Kidney tubule cell (primary cell): Measurements from ENCODE around the gene GJC1.

Source experiments
- DNase-seq: peaks from one replicate; pipeline ENCODE4 v3.0.0-alpha.2; 2018; ENCODE audit warnings: low spot score

The GJC1 gene

DNA sequence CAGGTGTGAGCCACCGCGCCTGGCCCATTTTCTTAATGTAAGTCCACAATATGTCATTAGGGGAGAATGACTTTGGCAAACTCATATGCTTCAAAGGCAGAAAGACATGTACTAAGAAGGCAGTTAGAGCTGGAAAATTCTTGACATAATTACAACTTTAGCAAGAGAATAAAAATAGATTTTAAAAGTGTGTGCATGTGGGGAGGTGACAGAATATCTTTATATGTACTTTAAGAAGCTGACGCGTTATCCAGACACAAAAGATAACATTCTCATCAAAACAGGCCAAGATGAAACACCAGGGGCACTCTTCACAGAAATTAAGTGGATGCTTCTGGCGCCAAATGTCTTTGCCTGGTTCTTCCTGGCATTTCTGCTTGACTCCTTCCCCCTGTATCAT lies 28.2 kb downstream of the GJC1 start:
- DNase-seq = no peak

DNA sequence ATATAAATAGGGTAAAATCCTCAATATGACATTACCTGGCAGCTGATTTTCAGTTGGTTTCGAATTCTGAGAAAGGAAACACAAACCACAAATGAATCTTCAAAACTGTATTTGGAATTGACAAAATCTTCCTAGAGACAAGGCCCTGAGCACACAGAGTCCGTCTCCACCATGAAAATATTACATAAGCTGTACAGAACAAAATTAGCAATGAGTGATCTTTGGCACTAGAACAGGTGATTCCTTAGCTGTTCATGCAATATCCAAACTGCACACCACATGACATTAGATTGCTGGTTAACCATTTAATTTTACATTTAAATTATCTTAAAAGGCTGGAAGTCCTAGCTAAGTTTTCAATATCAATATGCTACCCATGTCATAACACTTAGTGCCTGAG lies 31.7 kb downstream of the GJC1 start:
- DNase-seq = no peak

GRCh38 chr17:44797802-44798201 lies 32.3 kb downstream of the GJC1 start:
- DNase-seq = no peak

DNA sequence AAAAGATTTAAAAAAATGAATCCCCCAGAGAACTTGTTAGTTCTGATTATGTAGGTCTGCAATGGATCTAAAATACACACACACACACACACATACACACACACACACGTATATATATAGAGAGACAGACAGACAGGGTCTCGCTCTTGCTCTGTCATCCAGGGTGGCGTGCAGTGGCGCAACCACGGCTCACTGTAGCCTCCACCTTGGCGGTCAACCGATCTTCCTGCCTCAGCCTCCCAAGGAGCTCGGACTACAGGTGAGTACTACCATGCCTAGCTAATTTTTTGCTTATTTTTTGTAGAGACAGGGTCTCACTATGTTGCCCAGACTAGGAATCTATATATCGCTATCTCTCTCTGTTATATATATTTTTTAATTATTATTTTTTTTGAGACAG lies 33.4 kb downstream of the GJC1 start:
- no peak for DNase-seq

DNA sequence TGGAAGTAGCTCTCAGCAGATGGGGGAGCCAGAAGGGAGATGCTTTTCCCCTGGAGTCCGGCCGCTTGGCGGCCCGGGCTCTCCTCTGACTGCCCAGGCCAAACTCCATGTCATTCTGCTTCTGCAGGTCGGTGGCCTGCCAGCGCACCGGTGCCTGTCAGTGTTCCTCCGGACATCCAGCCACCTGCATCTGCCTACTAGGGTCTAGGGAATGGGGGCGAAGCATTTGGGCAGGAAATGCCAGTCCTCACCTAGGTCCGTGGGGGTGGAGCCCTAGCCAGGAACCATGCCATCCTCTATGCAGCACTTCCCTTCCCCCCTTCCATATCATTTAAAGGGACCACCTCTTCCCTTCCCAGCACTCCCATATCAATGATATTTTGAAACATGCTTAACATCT lies 34.2 kb downstream of the GJC1 start:
- DNase-seq = no peak

- DNase-seq = no peak
Measured at GRCh38 chr17:44795421-44795820, 34.7 kb downstream of the GJC1 start.

GRCh38 chr17:44794851-44795413 lies 35.2 kb downstream of the GJC1 start:
- peak; percentile 99 for DNase-seq

GRCh38 chr17:44793885-44794842 lies 35.9 kb downstream of the GJC1 start:
- no peak for DNase-seq

- peak; percentile 53 for DNase-seq
Measured at GRCh38 chr17:44792276-44792675, 37.8 kb downstream of the GJC1 start.

- peak; percentile 28 for DNase-seq
Measured at GRCh38 chr17:44788139-44788538, 41.9 kb downstream of the GJC1 start.

DNA sequence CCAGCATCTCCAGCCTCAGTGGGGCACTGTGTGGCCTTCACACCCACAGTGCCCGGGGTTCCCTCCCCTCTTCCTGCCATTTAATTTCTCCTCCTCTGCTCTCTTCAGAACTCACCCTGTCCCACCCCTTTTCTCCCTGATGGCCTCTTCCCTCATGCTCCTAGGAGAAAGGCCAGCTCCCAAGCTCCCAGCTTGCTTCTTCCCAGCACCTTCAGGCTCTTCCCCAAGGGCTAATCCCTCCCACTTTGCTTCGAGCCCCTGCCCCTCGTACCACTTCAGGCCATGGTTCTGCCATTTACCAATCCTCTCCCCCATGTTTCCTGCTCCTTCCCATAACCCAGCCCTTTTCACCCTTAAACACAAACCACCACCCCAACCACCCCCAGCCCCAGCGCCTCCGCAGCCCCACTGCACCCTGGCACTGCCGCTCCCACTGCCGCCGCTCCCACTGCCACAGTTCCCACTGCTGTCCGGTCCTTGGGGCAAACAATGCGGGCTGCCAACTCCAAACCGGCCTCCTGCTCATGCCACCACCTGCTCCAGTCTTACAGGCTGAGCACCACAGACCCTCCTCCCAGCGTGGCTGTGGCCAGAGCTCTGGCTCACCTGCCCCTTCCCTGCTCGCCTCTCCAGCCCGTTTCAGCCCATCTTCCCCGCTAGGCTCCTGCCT lies 42.7 kb downstream of the GJC1 start:
- no peak for DNase-seq

GRCh38 chr17:44786551-44787081 lies 43.5 kb downstream of the GJC1 start:
- no peak for DNase-seq

DNA sequence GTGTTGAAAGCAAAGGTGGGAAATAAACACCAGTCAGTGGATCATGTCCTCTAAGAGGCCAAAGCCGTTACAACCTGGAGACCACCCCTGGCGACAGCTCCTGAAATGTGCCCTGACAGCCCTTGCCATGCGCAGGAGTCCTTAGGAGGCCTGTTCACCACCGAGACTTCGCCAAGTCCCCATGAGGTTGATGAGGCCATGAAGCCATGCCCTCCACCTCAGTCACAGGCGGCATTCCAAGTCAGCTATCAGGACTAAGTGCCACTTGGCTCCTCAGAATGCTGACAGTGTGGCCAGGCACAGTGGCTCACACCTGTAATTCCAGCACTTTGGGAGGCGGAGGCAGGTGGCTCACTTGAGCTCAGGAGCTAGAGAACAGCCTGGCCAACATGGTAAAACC lies 44.2 kb downstream of the GJC1 start:
- DNase-seq = no peak

DNA sequence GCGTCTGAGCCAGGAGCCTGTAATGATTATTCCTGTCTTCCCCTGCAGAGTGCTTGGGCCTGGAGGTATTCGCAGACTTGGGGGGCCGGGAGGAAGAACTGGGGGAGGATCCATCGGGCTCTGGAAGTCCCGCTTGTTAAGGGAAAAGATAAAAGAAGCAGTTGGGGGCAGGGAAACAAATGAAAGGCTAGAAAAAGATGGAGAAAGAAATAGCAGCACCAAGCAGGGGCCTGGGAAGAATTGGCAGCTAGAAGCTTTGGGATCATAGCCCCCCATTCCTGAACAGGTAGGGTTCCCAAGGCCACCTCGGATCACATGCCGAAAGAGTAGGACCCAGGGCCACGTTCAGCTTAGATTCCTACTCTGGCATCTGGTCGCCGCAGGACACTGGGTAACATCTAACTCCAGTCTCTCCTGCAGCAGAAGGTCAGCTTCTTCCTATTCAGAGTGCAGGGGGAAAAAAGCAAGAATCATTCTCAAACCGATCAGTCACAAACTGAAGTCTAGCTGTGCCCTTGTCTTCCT lies 47.7 kb downstream of the GJC1 start:
- DNase-seq = no peak

DNA sequence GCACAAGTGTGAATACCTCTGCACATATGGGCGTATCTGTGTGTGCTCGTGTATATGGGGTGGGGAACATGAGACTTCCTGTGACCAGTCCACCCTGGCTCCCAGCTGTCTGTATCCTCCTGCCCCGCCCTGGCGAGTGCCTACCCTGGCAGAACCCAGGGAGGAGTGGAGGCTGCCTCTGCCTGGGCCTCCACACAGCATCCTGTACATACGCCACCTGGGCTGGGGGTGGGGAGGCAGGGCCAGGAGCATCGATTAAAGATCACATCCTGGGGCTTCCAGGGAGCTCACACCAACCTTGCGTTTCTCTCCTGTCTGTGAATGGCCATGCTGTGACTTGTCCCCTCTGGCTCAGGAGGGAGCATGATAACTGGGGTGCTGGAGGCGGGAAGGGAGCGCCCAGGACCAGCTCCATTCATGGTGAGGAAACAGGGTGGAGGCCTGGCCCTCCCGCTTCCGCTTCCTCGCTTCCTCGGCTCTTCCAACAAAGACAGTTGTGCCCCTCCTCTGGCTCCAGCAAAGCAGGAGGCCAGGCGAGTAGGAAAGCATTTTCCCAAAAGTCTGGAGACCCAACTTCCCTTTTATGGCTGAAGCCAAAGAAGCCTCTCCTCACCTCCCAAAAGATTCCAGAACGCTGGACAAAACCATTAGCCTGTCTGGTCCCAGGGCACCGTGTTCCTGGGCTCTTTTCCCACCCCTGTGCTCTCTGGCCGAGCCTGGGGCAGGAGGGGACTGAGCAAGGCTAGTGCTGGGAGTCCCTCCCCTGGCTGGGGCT lies 48.3 kb downstream of the GJC1 start:
- no peak for DNase-seq

DNA sequence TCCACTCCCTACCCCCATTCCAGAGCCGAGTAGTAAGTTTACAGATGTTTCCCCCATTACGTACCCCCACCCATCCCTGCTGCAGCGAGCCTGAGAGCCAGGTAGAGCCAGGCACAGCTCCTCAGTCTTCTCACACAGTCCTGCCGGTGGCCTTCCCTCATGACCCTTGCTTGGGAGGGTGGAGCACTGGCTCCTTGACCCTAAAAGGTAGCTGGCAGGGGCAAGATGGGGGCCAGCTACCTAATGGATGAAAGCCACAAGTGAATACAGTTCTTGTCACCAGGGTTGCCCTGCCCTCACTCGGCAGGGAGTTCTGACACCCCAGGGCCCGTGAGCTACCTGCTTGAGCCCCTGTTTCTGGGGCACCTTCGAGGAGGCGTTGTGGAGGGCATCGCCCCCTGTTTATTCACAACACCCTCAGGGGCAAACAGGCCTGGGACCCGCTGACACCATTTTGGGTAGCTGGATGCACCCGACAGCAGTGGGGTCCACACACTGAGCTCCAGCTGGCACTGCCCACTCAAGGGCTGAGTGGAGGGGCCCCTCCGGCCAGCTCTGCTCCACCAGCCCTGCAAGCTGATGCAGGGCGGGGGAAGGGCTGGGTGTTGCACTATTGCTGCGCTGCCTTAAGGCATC lies 49.1 kb downstream of the GJC1 start:
- no peak for DNase-seq

GRCh38 chr17:44780161-44780560 lies 49.9 kb downstream of the GJC1 start:
- no peak for DNase-seq

GRCh38 chr17:44779211-44780025 lies 50.7 kb downstream of the GJC1 start:
- peak; percentile 80 for DNase-seq

GRCh38 chr17:44778656-44779210 lies 51.4 kb downstream of the GJC1 start:
- no peak for DNase-seq
